Pancreas (tissue), 10 donors: Measurements from ENCODE around the gene BDKRB1. TPM values are rescaled to one million over a fixed set of nuclear protein-coding genes. Genes with fewer than 3 reads are reported as not detected.
A peak's percentile ranks its signal among the peaks of the same experiment; 100 is the strongest.

Experiments used
- ATAC-seq, 4 donors: fragments of 200-7000 bp; cut with Tn5 transposase; one replicate each; pipeline versions ENCODE4 v1.8.0 to v1.9.1; 2020; ENCODE audit warnings: mild to moderate bottlenecking in 4 of 4, moderate library complexity in 4 of 4
- DNase-seq, 6 donors: peaks; one replicate each; pipeline ENCODE4 v3.0.0-alpha.2; 2020
- FAIRE-seq: peaks from 2 replicates; lab custom pipeline; 2012; peaks lifted over from hg19 to GRCh38; lab: Jason Lieb, UNC
- H3K27ac ChIP-seq, 4 donors: fragments of 200-600 bp; sonication (generic); 1 replicate in 3 of 4; 2 replicates in 1 of 4; pipeline versions ENCODE4 v1.5.0 to v1.8.0; 2020
- H3K27me3 ChIP-seq, 4 donors: fragments of 200-600 bp; one replicate each; pipeline ENCODE4 v1.8.0; 2021
- H3K36me3 ChIP-seq, 3 donors: fragments of 200-600 bp; sonication (generic) in 1 of 3; one replicate each; pipeline versions ENCODE4 v1.5.0 to v1.8.0; 2020 to 2021
- H3K4me1 ChIP-seq, 3 donors: fragments of 200-600 bp; one replicate each; pipeline ENCODE4 v1.8.0; 2021
- H3K4me3 ChIP-seq, 4 donors: fragments of 200-600 bp; sonication (generic) in 2 of 4; one replicate each; pipeline versions ENCODE4 v1.5.0 to v1.8.0; 2020 to 2021
- H3K9me3 ChIP-seq, 4 donors: fragments of 200-600 bp; one replicate each; pipeline ENCODE4 v1.8.0; 2021
- CTCF ChIP-seq, 4 donors: fragments of 200-600 bp; sonication (generic) in 3 of 4; IDR thresholded peaks; one replicate each; pipeline versions ENCODE4 v1.5.0 to v1.8.0; 2021; ENCODE audit warnings: antibody characterized with exemption in 4 of 4
- WGBS, 2 donors: extraction: QIAGEN DNeasy Blood & Tissue Kit; methylation state at CpG; one replicate each; pipeline ENCODE4 v1.1.7; 2013; 5-methylcytosine and 5-hydroxymethylcytosine counted together
- intact Hi-C, 3 donors: fragments of 100-400 bp; cut with DNase I; formaldehyde crosslinking; loops; one replicate each; pipeline versions ENCODE4 v1.11.1 to v1.14.2; 2022
- polyA plus RNA-seq, 2 donors: library from polyadenylated mRNA; stranded (reverse); fragments of 200-250 nt; gene quantifications; one replicate each; pipeline ENCODE4 v1.2.3, GENCODE V29; 2013
- total RNA-seq, 6 donors: library from RNA; stranded (reverse); fragmentation: NEBNext Ultra II Directional in 4 of 6; extraction: Animal tissue kit (Norgen Biotek cat#: 25700) in 4 of 6; gene quantifications; one replicate each; pipeline versions ENCODE4 v1.2.1 to v1.2.4, GENCODE V29; 2021 to 2023
- donor health status: healthy with polysubstance abuse.
- donor health status: DM: no; HTN: no; CAD: no; lungs with moderate emphysema.
- donor health status: DM: no; HTN: no; CAD: no.
- donor health status: control.
- donor health status: control.
- donor health status: Bipolar disorder and iron deficiency.
- donor health status: DM: yes; HTN: yes; CAD: no.
- donor health status: DM: no; HTN: no; CAD: no.
- donor health status: DM: no; HTN: no; CAD: no.
- donor health status: DM: yes; HTN: yes; CAD: no.

BDKRB1 gene
- total and polyA plus RNA-seq, 8 donors = 0.12 to 4.5 (median 0.72) TPM

- H3K4me3 ChIP-seq = no peak overlapping the region
- no peak for TF ChIP-seq CTCF (IDR thresholded peaks at IDR 0.05)
- no peaks in the 10 kb centered on the region for H3K9me3 ChIP-seq
- intact Hi-C loops = no loop called here
- no peaks in the 10 kb centered on the region for H3K36me3 ChIP-seq
- no peak for DNase-seq
- peak in 1 of 4 donors; percentile 4 for ATAC-seq
- peak overlapping the region; percentile 59 to 81 (median 74) for H3K27ac ChIP-seq
- WGBS, 2 donors = 72 to 77% methylated on average over 10 of the region's 10 CpGs
- no peaks in the 10 kb centered on the region for H3K27me3 ChIP-seq
- FAIRE-seq = no peak
- H3K4me1 ChIP-seq = peaks cover 7 to 22% (median 19%) of the 10 kb centered on the region in 3 donors
These were observed 13.3 kb downstream of the BDKRB1 start for GRCh38 chr14:96269359-96269710.

GRCh38 chr14:96270565-96271420, 14.8 kb downstream of the BDKRB1 start:
- H3K4me3 ChIP-seq = no peak overlapping the region
- ATAC-seq = no peak
- no peaks in the 10 kb centered on the region for H3K9me3 ChIP-seq
- H3K36me3 ChIP-seq = no peaks in the 10 kb centered on the region
- H3K27me3 ChIP-seq = no peaks in the 10 kb centered on the region
- TF ChIP-seq CTCF (IDR thresholded peaks at IDR 0.05) = no peak
- H3K27ac ChIP-seq = peak overlapping the region in 2 of 4 donors; percentile 80 to 81
- H3K4me1 ChIP-seq = peaks cover 7 to 27% (median 22%) of the 10 kb centered on the region in 3 donors
- no peak for FAIRE-seq
- intact Hi-C loops = loop anchor here (5.0 to 10.0 kb wide), 2 partner anchors 168 to 176 kb away; no protein-coding TSS in a partner anchor
- 81 to 91% methylated on average over 8 of the region's 8 CpGs for WGBS, 2 donors
- DNase-seq = no peak

GRCh38 chr14:96271421-96271762, 15.4 kb downstream of the BDKRB1 start:
- intact Hi-C loops = loop anchor here (5.0 to 10.0 kb wide), 2 partner anchors 169 to 177 kb away; no protein-coding TSS in a partner anchor
- Histone ChIP-seq H3K27ac (peak overlapping the region in 1 of 4 donors; percentile 81), H3K27me3 (no peaks in the 10 kb centered on the region), H3K4me1 (peaks cover 7 to 32% (median 27%) of the 10 kb centered on the region in 3 donors), H3K4me3 (no peak overlapping the region), H3K9me3 (no peaks in the 10 kb centered on the region), H3K36me3 (no peaks in the 10 kb centered on the region)
- no peak for ATAC-seq
- no peak for FAIRE-seq
- 97 to 100% methylated on average over 1 of the region's 1 CpG for WGBS, 2 donors
- TF ChIP-seq CTCF (IDR thresholded peaks at IDR 0.05) = no peak
- DNase-seq = no peak

- TF ChIP-seq CTCF (IDR thresholded peaks at IDR 0.05) = no peak
- Histone ChIP-seq H3K4me3 (no peak overlapping the region), H3K27ac (peak overlapping the region in 1 of 4 donors; percentile 51), H3K4me1 (peaks cover 7 to 32% (median 24%) of the 10 kb centered on the region in 3 donors), H3K9me3 (peaks cover 0 to 4% (median 0%) of the 10 kb centered on the region in 4 donors), H3K36me3 (no peaks in the 10 kb centered on the region), H3K27me3 (no peaks in the 10 kb centered on the region)
- WGBS, 2 donors = 19 to 23% methylated on average over 3 of the region's 3 CpGs
- intact Hi-C loops = loop anchor here (5.0 to 10.0 kb wide), 2 partner anchors 171 to 178 kb away; no protein-coding TSS in a partner anchor
- DNase-seq = peak in 1 of 6 donors; percentile 47
- no peak for FAIRE-seq
- ATAC-seq = peak in 3 of 4 donors; percentile 16 to 26 (median 17)
These were observed 16.9 kb downstream of the BDKRB1 start for GRCh38 chr14:96272777-96273473.
